Stimulated activated naive B cell treated with anti-CD40 and anti-IgM and Interleukin-4, amounts not matched to agents 10 μg/mL and 1 μg/mL and 100 μg/mL, for 72 hours (primary cell): ENCODE data around the gene RALGPS2.

Source experiments
- ATAC-seq, 2 donors: fragments of 150-1000 bp; cut with Tn5 transposase; replicated peaks; 2 replicates each; pipeline ENCODE4 v1.10.0; 2021; ENCODE audit warnings: moderate library complexity in 1 of 2
- DNase-seq: peaks from one replicate; pipeline ENCODE4 v3.0.0; 2021
- H3K27ac Mint-ChIP-seq: one replicate; pipeline ENCODE4 v1.8.0; 2022; ENCODE audit warnings: mild to moderate bottlenecking, mixed read lengths
- H3K27me3 Mint-ChIP-seq, 2 donors: one replicate each; pipeline ENCODE4 v1.8.0; 2022; ENCODE audit warnings: mixed read lengths in 2 of 2
- H3K36me3 Mint-ChIP-seq, 2 donors: one replicate each; pipeline ENCODE4 v1.8.0; 2022; ENCODE audit warnings: mixed read lengths in 2 of 2, mild to moderate bottlenecking in 1 of 2
- H3K4me1 Mint-ChIP-seq, 2 donors: one replicate each; pipeline ENCODE4 v1.8.0; 2022; ENCODE audit warnings: mixed read lengths in 2 of 2, mild to moderate bottlenecking in 1 of 2
- H3K4me3 Mint-ChIP-seq, 2 donors: one replicate each; pipeline ENCODE4 v1.8.0; 2022; ENCODE audit warnings: mild to moderate bottlenecking in 2 of 2, mixed read lengths in 2 of 2, moderate library complexity in 1 of 2
- H3K9me3 Mint-ChIP-seq, 2 donors: one replicate each; pipeline ENCODE4 v1.8.0; 2022; ENCODE audit warnings: mixed read lengths in 2 of 2, mild to moderate bottlenecking in 1 of 2

Gene RALGPS2

GRCh38 chr1:178933105-178933561, 208.1 kb downstream of the RALGPS2 start:
- Mint-ChIP-seq H3K27ac (peak overlapping the region; percentile 26), H3K9me3 (no peaks in the 10 kb centered on the region), H3K27me3 (no peaks in the 10 kb centered on the region), H3K4me1 (peaks cover 37 to 59% of the 10 kb centered on the region in 2 donors), H3K36me3 (no peaks in the 10 kb centered on the region), H3K4me3 (no peak overlapping the region)
- ATAC-seq, result no peak
- no peak for DNase-seq

- H3K9me3 Mint-ChIP-seq, result no peaks in the 10 kb centered on the region
- peaks cover 31 to 51% of the 10 kb centered on the region in 2 donors for H3K4me1 Mint-ChIP-seq
These were observed 208.9 kb downstream of the RALGPS2 start for GRCh38 chr1:178933709-178934490.

DNA sequence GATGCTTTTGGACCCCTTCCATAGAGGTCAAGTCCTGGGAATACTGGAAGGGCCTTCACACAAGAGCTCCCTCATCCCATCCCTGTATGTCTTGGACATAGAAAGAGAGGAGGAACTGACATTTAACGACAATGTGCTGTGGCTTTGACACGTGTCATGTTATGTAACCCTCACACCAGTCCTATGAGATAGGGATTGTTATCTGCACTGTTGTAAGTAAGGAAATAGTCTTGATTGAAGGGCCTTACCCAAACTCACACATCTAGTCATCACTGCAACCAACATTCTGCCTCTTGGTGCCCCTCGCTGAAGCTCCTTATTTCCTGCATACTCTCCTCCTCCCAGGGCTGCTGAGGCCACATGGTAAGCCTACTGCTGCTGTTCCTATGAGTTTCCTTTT, 209.5 kb downstream of the RALGPS2 start:
- Mint-ChIP-seq H3K27me3 (no peaks in the 10 kb centered on the region), H3K36me3 (no peaks in the 10 kb centered on the region), H3K4me3 (no peak overlapping the region), H3K9me3 (no peaks in the 10 kb centered on the region), H3K27ac (no peak overlapping the region), H3K4me1 (peaks cover 25 to 44% of the 10 kb centered on the region in 2 donors)
- no peak for ATAC-seq
- no peak for DNase-seq

More at GRCh38 chr1:178933709-178934490, 208.9 kb downstream of the RALGPS2 start:
- Mint-ChIP-seq H3K27ac (peak overlapping the region; percentile 37), H3K4me3 (no peak overlapping the region), H3K36me3 (no peaks in the 10 kb centered on the region), H3K27me3 (no peaks in the 10 kb centered on the region)
- peak in 1 of 2 donors; percentile 10 for ATAC-seq
- DNase-seq, result no peak

DNA sequence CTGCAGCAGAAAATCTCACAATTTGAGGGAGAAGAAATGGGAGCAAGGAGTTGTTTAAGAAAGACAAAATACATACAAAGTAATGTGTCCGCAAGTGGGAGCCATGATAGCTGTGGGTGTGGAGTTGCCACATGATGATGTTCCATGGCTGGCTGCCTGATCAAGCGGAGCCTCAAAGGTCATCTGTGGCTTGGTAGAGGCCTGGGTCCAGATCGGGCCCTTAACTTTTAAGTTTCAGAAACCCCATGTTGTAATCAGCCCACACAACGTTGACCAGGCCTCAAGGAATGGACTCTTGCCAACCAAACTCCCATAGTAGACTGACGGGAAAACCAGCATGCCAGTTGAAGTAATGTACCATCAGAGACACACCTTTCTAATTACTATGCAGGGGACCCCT, 210.6 kb downstream of the RALGPS2 start:
- ATAC-seq (no peak), DNase-seq (no peak)
- Mint-ChIP-seq H3K27me3 (no peaks in the 10 kb centered on the region), H3K36me3 (no peaks in the 10 kb centered on the region), H3K4me1 (peaks cover 21 to 39% of the 10 kb centered on the region in 2 donors), H3K9me3 (no peaks in the 10 kb centered on the region), H3K27ac (no peak overlapping the region), H3K4me3 (no peak overlapping the region)

- DNase-seq (no peak), ATAC-seq (no peak)
- Mint-ChIP-seq H3K36me3 (no peaks in the 10 kb centered on the region), H3K27me3 (peaks cover 9 to 12% of the 10 kb centered on the region in 2 donors), H3K9me3 (no peaks in the 10 kb centered on the region), H3K27ac (no peak overlapping the region), H3K4me3 (no peak overlapping the region), H3K4me1 (peaks cover 14 to 22% of the 10 kb centered on the region in 2 donors)
These were observed 212.7 kb downstream of the RALGPS2 start for GRCh38 chr1:178937695-178938094.

- peaks cover 17% of the 10 kb centered on the region in 2 donors for H3K4me1 Mint-ChIP-seq
- no peak overlapping the region for H3K4me3 Mint-ChIP-seq
- no peaks in the 10 kb centered on the region for H3K36me3 Mint-ChIP-seq
- H3K27ac Mint-ChIP-seq, result peak overlapping the region; percentile 70
- no peak for DNase-seq
- H3K27me3 Mint-ChIP-seq, result peaks cover 9 to 12% of the 10 kb centered on the region in 2 donors
- no peak for ATAC-seq
- no peaks in the 10 kb centered on the region for H3K9me3 Mint-ChIP-seq
These were observed 213.3 kb downstream of the RALGPS2 start for GRCh38 chr1:178938101-178938958.

DNA sequence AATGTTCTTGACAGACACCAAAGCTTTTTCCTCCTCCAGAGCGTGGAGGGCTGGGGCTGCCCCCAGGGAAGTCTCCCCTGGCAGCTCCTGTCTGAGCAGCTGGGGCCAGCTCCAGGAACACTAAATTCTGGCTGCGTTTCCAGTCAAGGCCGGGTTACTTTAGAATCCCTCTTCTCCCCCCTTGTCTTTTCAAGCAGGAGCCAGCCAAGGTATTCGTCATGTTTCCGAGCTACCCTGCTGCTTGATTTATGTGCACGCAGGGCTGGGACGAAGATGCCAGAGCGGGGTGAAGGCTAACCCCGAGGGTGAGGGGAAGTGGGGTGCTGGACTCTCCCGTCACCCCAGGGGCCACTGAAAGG, 213.9 kb downstream of the RALGPS2 start:
- DNase-seq, result no peak
- H3K9me3 Mint-ChIP-seq, result no peaks in the 10 kb centered on the region
- H3K36me3 Mint-ChIP-seq, result no peaks in the 10 kb centered on the region
- H3K4me1 Mint-ChIP-seq, result peaks cover 11 to 13% of the 10 kb centered on the region in 2 donors
- H3K27me3 Mint-ChIP-seq, result peaks cover 12 to 14% of the 10 kb centered on the region in 2 donors
- no peak for ATAC-seq
- H3K27ac Mint-ChIP-seq, result no peak overlapping the region
- no peak overlapping the region for H3K4me3 Mint-ChIP-seq

DNA sequence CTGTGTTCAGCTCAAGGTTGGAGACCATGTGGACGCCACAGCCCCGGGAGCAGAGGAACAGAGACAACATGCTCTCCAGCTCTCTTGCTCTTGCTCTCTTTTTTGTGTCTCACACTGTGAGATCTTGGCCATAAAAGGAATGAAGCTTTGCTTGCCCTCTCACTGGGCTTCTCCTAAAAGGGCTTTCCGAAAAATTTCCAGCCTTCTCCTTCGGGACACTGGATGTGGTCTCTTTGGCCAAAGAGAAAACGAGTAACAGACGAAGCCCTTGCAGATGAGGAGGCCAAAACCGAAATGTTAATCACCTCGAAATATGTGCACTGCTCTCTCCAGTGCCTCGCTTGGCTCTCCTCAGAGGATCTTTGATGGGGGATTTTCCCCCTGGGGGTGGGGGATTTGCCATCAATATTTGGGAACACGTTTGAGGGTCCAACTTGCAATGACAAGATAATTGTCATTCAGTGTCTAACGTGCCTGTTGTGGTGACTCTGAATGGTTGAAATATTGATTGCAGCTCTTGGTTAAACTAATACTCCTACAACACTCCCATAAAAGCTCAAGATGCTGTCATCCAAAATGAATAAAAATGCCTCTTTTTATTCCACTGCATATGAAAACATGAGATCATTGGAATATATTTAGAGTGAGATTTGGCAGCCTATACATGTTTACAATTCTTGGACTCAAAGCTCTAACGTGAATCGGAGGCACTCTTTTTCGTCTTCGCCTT, 214.5 kb downstream of the RALGPS2 start:
- ATAC-seq (no peak), DNase-seq (no peak)
- H3K27ac Mint-ChIP-seq, result peak overlapping the region; percentile 56
- no peaks in the 10 kb centered on the region for H3K9me3 Mint-ChIP-seq
- H3K4me3 Mint-ChIP-seq, result no peak overlapping the region
- H3K4me1 Mint-ChIP-seq, result peaks cover 5 to 9% of the 10 kb centered on the region in 2 donors
- peaks cover 12 to 14% of the 10 kb centered on the region in 2 donors for H3K27me3 Mint-ChIP-seq
- H3K36me3 Mint-ChIP-seq, result no peaks in the 10 kb centered on the region

DNA sequence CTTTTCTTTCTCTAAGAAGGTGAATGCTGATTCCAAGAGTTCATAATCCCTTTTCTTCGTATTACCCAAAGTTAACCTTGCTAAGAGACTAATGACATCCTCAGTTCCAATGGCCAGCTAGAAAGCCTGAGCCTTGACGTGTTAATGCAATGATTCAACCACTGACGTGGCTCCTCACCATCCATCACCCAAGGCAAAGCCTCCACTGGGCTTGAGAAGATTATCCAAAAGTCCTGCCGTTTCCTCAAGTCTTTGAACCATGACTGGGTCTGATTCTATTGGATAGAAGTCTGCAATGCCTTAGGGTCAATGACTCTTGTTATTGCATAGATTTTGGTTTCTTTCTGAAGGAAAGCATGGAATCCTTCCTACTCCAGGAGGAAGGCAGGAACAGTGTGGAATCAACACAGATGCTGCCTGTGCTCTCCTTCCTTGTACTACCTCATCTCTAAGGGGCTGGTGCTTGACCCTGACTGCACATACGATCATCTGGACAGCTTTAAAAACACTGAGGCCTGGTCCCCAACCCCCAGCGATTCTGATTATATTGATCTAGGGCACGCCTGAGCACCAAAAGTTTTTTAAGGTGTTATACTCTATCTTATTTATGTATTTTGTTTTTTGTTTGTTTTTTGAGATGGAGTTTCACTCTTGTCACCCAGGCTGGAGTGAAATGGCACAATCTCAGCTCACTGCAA, 215.2 kb downstream of the RALGPS2 start:
- H3K27me3 Mint-ChIP-seq, result peaks cover 12 to 14% of the 10 kb centered on the region in 2 donors
- ATAC-seq, result no peak
- no peaks in the 10 kb centered on the region for H3K36me3 Mint-ChIP-seq
- H3K27ac Mint-ChIP-seq, result no peak overlapping the region
- DNase-seq, result no peak
- H3K4me3 Mint-ChIP-seq, result no peak overlapping the region
- peaks cover 0 to 7% of the 10 kb centered on the region in 2 donors for H3K4me1 Mint-ChIP-seq
- no peaks in the 10 kb centered on the region for H3K9me3 Mint-ChIP-seq

- DNase-seq, result no peak
- no peaks in the 10 kb centered on the region for H3K36me3 Mint-ChIP-seq
- no peak overlapping the region for H3K27ac Mint-ChIP-seq
- ATAC-seq, result no peak
- no peaks in the 10 kb centered on the region for H3K9me3 Mint-ChIP-seq
- H3K27me3 Mint-ChIP-seq, result peaks cover 12 to 14% of the 10 kb centered on the region in 2 donors
- peaks cover 0 to 7% of the 10 kb centered on the region in 2 donors for H3K4me1 Mint-ChIP-seq
- no peak overlapping the region for H3K4me3 Mint-ChIP-seq
These were observed 216.2 kb downstream of the RALGPS2 start for GRCh38 chr1:178941261-178941689.

- ATAC-seq, result no peak
- Mint-ChIP-seq H3K9me3 (no peaks in the 10 kb centered on the region), H3K27ac (no peak overlapping the region), H3K4me3 (no peak overlapping the region), H3K27me3 (peaks cover 14 to 16% of the 10 kb centered on the region in 2 donors), H3K4me1 (peaks cover 0 to 7% of the 10 kb centered on the region in 2 donors), H3K36me3 (no peaks in the 10 kb centered on the region)
- DNase-seq, result no peak
These were observed 216.8 kb downstream of the RALGPS2 start for GRCh38 chr1:178941849-178942248.

DNA sequence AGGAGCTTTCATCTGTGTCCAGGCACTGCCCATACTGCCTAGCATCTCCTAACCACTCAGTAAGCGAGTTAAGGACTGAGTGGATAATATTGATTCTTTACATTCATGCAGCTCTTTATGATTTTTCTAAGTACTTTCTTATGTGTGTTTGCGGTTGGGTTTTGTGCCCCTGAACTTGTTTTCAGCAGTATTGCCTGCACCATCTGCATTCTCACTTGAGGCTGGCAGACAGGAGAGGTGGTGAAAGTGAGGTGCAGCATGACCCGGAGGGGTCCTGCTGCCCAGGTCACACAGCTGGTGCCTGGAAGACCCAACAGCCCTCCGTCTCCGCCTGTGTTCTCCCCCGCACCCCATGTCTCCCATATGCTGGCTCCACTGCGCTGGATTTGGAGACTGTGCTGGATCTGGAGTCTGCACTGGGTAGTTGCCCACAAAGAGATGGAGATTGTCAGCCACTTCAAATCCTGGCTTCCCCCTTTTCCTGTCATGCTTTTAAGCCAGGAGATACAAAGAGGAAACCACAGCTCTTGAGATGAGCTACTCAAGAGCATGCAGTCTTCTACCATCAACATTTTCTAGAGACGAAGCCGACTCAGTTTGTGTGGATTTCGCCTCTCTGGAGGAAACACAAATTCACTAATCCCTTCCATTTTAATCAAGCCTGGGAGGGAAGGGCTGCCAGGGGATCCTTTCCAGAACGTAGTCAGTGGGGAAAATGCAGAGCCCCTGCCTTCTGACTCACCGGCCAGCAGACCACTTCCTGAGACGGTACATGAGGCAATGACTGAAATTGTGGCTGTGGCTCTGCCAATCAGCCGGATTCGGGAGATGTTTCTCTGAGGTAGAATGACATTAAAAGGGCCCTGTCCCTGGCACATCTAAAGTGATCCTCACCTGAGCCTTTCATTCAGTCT, 217.5 kb downstream of the RALGPS2 start:
- H3K27ac Mint-ChIP-seq, result no peak overlapping the region
- no peak overlapping the region for H3K4me3 Mint-ChIP-seq
- H3K4me1 Mint-ChIP-seq, result peaks cover 0 to 7% of the 10 kb centered on the region in 2 donors
- H3K36me3 Mint-ChIP-seq, result no peaks in the 10 kb centered on the region
- H3K9me3 Mint-ChIP-seq, result no peaks in the 10 kb centered on the region
- H3K27me3 Mint-ChIP-seq, result peaks cover 14 to 16% of the 10 kb centered on the region in 2 donors
- ATAC-seq (peak in 1 of 2 donors; percentile 47), DNase-seq (no peak)

- no peak overlapping the region for H3K4me3 Mint-ChIP-seq
- peaks cover 0 to 7% of the 10 kb centered on the region in 2 donors for H3K4me1 Mint-ChIP-seq
- ATAC-seq (no peak), DNase-seq (no peak)
- H3K9me3 Mint-ChIP-seq, result no peaks in the 10 kb centered on the region
- no peak overlapping the region for H3K27ac Mint-ChIP-seq
- no peaks in the 10 kb centered on the region for H3K36me3 Mint-ChIP-seq
- peaks cover 22 to 27% of the 10 kb centered on the region in 2 donors for H3K27me3 Mint-ChIP-seq
These were observed 219.7 kb downstream of the RALGPS2 start for GRCh38 chr1:178944729-178945128.
